GM12878 (cell line): ENCODE results near the gene TAAR9. TPM values are rescaled to one million over a fixed set of nuclear protein-coding genes. Genes with fewer than 3 reads are reported as not detected.

Source experiments
- ASH2L ChIP-seq: fragments of 300-600, 200-600 bp; sonication (generic); IDR thresholded peaks from 2 replicates; pipeline ENCODE4 v1.6.1; 2017; ENCODE audit warnings: low read depth, mild to moderate bottlenecking, borderline replicate concordance
- CBX3 ChIP-seq: fragments of 200-600 bp; sonication (generic); IDR thresholded peaks from 2 replicates; pipeline ENCODE4 v1.6.1; 2016; ENCODE audit warnings: low read depth, borderline replicate concordance
- CHD4 ChIP-seq: fragments of 200-600 bp; sonication (generic); IDR thresholded peaks from 2 replicates; pipeline ENCODE4 v1.6.1; 2016; ENCODE audit warnings: mild to moderate bottlenecking
- CREB1 ChIP-seq: IDR thresholded peaks from 2 replicates; pipeline ENCODE4 v1.6.1; 2012; ENCODE audit warnings: low read depth, mild to moderate bottlenecking, inconsistent platforms
- EED ChIP-seq: sonication (generic); IDR thresholded peaks from 2 replicates; pipeline ENCODE4 v1.6.1; 2016; ENCODE audit warnings: antibody characterized with exemption, low read depth
- EP300 ChIP-seq, 2 experiments: fragments of 150-350 bp in 1 of 2; IDR thresholded peaks; 2 replicates each; pipeline ENCODE4 v1.6.1; 2011 to 2012; ENCODE audit warnings: low read depth in 2 of 2, low read length in 2 of 2, borderline replicate concordance in 1 of 2, improper control_type of control experiment in 1 of 2, inconsistent platforms in 1 of 2; ENCODE audit not compliant: control insufficient read depth in 1 of 2
- ETV6 ChIP-seq, 2 experiments: fragments of 450-650 bp in 1 of 2; IDR thresholded peaks in 1 of 2; conservative IDR thresholded peaks in 1 of 2; 2 replicates each; pipeline ENCODE4 v1.6.1; 2014; ENCODE audit warnings: antibody characterized with exemption in 1 of 2, borderline replicate concordance in 1 of 2, low read depth in 1 of 2, mild to moderate bottlenecking in 1 of 2, moderate library complexity in 1 of 2
- FOXK2 ChIP-seq: fragments of 450-650 bp; IDR thresholded peaks from 2 replicates; pipeline ENCODE4 v1.6.1; 2017; ENCODE audit warnings: mild to moderate bottlenecking, moderate library complexity
- JUND ChIP-seq: IDR thresholded peaks from 2 replicates; pipeline ENCODE4 v1.6.1; 2012; ENCODE audit warnings: low read depth, mild to moderate bottlenecking, low read length, improper control_type of control experiment, moderate library complexity
- MXI1 ChIP-seq: fragments of 150-350 bp; IDR thresholded peaks from 2 replicates; pipeline ENCODE4 v1.6.1; 2011; ENCODE audit warnings: low read depth, mild to moderate bottlenecking, inconsistent platforms, low read length, improper control_type of control experiment
- MYB ChIP-seq: fragments of 150-350 bp; IDR thresholded peaks from 2 replicates; pipeline ENCODE4 v1.6.1; 2014; ENCODE audit warnings: mild to moderate bottlenecking, low read depth, low read length, borderline replicate concordance
- NFXL1 ChIP-seq: fragments of 450-650 bp; IDR thresholded peaks from 2 replicates; pipeline ENCODE4 v1.6.1; 2017; ENCODE audit warnings: antibody characterized with exemption, mild to moderate bottlenecking, borderline replicate concordance
- NR2C2 ChIP-seq: IDR thresholded peaks from 2 replicates; pipeline ENCODE4 v1.6.1; 2011; ENCODE audit warnings: borderline replicate concordance, low read depth; ENCODE audit not compliant: control insufficient read depth, insufficient read length
- PAX5 ChIP-seq: IDR thresholded peaks from 2 replicates; pipeline ENCODE4 v1.6.1; 2011; ENCODE audit warnings: low read depth, low read length, borderline replicate concordance
- PAX8 ChIP-seq: fragments of 450-650 bp; IDR thresholded peaks from 2 replicates; pipeline ENCODE4 v1.6.1; 2017; ENCODE audit warnings: mild to moderate bottlenecking, moderate library complexity
- POLR2AphosphoS5 ChIP-seq: IDR thresholded peaks from 2 replicates; pipeline ENCODE4 v1.6.1; 2011; ENCODE audit warnings: mild to moderate bottlenecking, low read length, inconsistent platforms
- RAD21 ChIP-seq: IDR thresholded peaks from 2 replicates; pipeline ENCODE4 v1.6.1; 2011; ENCODE audit warnings: mild to moderate bottlenecking, low read depth, low read length, moderate library complexity; ENCODE audit not compliant: insufficient read depth
- RB1 ChIP-seq: fragments of 450-650 bp; formaldehyde crosslinking; IDR thresholded peaks from 2 replicates; pipeline ENCODE4 v1.6.1; 2017; ENCODE audit warnings: mild to moderate bottlenecking, borderline replicate concordance
- RFX5 ChIP-seq: IDR thresholded peaks from 2 replicates; pipeline ENCODE4 v1.6.1; 2011; ENCODE audit warnings: low read depth, low read length, improper control_type of control experiment
- SMAD1 ChIP-seq: fragments of 450-650 bp; IDR thresholded peaks from 2 replicates; pipeline ENCODE4 v1.6.1; 2018; ENCODE audit warnings: mild to moderate bottlenecking, low read depth; ENCODE audit not compliant: partially characterized antibody
- SPI1 ChIP-seq: IDR thresholded peaks from 2 replicates; pipeline ENCODE4 v1.6.1; 2011; ENCODE audit warnings: low read depth, mild to moderate bottlenecking, low read length, moderate library complexity, borderline replicate concordance; ENCODE audit not compliant: insufficient read depth
- TARDBP ChIP-seq: IDR thresholded peaks from 2 replicates; pipeline ENCODE4 v1.6.1; 2016; ENCODE audit warnings: borderline replicate concordance
- ZBED1 ChIP-seq: IDR thresholded peaks from 2 replicates; pipeline ENCODE4 v1.6.1; 2016; ENCODE audit warnings: borderline replicate concordance
- ZNF217 ChIP-seq: fragments of 450-650 bp; IDR thresholded peaks from 2 replicates; pipeline ENCODE4 v1.6.1; 2017; ENCODE audit warnings: antibody characterized with exemption, mild to moderate bottlenecking
- polyA plus RNA-seq, 11 experiments: library from polyadenylated mRNA; depleted of rRNA in 4 of 11; unstranded in 6 of 11; stranded (reverse) in 5 of 11; fragments of >200 nt; fragmentation: Nextera tagmentation in 4 of 11; fragmentation: Illumina TruSeq in 1 of 11; extraction: Ambion mirVana in 4 of 11; extraction: Trizol in 1 of 11; gene quantifications; 1 replicate in 1 of 11; 2 replicates in 10 of 11; pipeline versions ENCODE4 v1.2.1 to v1.2.3, GENCODE V29; 2011 to 2016; ENCODE audit warnings: inconsistent platforms in 2 of 11, missing spikeins in 2 of 11, low read depth in 1 of 11
- total RNA-seq, 4 experiments: library from RNA; depleted of rRNA in 3 of 4; stranded (reverse); fragments of >200 nt in 3 of 4; fragmentation: Illumina TruSeq in 1 of 4; extraction: Trizol in 1 of 4; gene quantifications; 2 replicates each; pipeline versions ENCODE4 v1.2.1 to v1.2.3, GENCODE V29; 2013 to 2021
- TF ChIP-seq, protein P1 (sequence below): fragments of 450-650 bp; formaldehyde crosslinking; IDR thresholded peaks from 2 replicates; pipeline ENCODE4 v1.5.0; 2022; ENCODE audit warnings: mild to moderate bottlenecking, missing genetic modification characterization
- TF ChIP-seq, protein P2 (sequence below): fragments of 450-650 bp; formaldehyde crosslinking; IDR thresholded peaks from 2 replicates; pipeline ENCODE4 v1.4.0; 2020; ENCODE audit warnings: mild to moderate bottlenecking, moderate library complexity

TAAR9 gene
- total and polyA plus RNA-seq, 10 of the 15 experiments (the other 5 are each of a cell fraction or from before 2014, with no cell fraction given) = not detected

DNA sequence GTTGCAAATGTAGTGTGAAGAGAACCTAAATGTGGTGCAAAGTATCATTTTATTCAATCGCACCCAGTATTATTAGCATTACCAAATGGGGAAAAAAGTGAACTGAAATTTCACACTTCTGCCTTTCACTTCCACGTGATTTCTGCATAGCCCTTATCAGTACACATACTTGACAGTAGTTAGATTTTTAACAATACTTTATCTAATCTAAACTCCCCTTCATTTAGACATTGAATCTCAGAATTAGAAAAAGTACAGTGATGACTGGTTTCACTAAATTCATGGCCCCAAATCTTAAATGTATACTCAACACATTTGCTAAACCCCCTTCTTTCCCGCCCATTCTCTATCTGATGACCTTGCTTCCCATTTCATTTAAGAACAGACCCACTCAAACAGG is 39.4 kb upstream of the TAAR9 start (continued):
- TF ChIP-seq EP300 (IDR thresholded peaks at IDR 0.05; ENCODE audit: borderline replicate concordance in 1 of 2, control insufficient read depth in 1 of 2, low read depth in 2 of 2, low read length in 2 of 2) (peak; percentile 87 to 97), SPI1 (peak; percentile 97), PAX8 (no peak), NR2C2 (no peak), FOXK2 (no peak), CREB1 (0 out of 2 replicates have a peak, but pooled peaks have one; percentile 12), JUND (no peak), PAX5 (no peak), MXI1 (peak; percentile 73; the same call in 1 of the 2 replicates), TARDBP (no peak), EED (no peak), RAD21 (no peak), ZBED1 (peak; percentile 41; the same call in 1 of the 2 replicates), MYB (no peak), RB1 (peak; percentile 82; the same call in 1 of the 2 replicates), POLR2AphosphoS5 (no peak), CHD4 (peak; percentile 48; the same call in 1 of the 2 replicates), CBX3 (no peak), ZNF217 (peak; percentile 96), RFX5 (no peak), NFXL1 (no peak), ASH2L (no peak), ETV6 (conservative IDR thresholded peaks at IDR 0.05 in 1 of 2, IDR thresholded peaks at IDR 0.05 in 1 of 2; ENCODE audit: borderline replicate concordance in 1 of 2, low read depth in 1 of 2) (no peak), SMAD1 (peak; percentile 41)
- TF ChIP-seq, protein P1, sequence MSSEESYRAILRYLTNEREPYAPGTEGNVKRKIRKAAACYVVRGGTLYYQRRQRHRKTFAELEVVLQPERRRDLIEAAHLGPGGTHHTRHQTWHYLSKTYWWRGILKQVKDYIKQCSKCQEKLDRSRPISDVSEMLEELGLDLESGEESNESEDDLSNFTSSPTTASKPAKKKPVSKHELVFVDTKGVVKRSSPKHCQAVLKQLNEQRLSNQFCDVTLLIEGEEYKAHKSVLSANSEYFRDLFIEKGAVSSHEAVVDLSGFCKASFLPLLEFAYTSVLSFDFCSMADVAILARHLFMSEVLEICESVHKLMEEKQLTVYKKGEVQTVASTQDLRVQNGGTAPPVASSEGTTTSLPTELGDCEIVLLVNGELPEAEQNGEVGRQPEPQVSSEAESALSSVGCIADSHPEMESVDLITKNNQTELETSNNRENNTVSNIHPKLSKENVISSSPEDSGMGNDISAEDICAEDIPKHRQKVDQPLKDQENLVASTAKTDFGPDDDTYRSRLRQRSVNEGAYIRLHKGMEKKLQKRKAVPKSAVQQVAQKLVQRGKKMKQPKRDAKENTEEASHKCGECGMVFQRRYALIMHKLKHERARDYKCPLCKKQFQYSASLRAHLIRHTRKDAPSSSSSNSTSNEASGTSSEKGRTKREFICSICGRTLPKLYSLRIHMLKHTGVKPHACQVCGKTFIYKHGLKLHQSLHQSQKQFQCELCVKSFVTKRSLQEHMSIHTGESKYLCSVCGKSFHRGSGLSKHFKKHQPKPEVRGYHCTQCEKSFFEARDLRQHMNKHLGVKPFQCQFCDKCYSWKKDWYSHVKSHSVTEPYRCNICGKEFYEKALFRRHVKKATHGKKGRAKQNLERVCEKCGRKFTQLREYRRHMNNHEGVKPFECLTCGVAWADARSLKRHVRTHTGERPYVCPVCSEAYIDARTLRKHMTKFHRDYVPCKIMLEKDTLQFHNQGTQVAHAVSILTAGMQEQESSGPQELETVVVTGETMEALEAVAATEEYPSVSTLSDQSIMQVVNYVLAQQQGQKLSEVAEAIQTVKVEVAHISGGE (CRISPR knock-in tag) = no peak
- TF ChIP-seq, protein P2, sequence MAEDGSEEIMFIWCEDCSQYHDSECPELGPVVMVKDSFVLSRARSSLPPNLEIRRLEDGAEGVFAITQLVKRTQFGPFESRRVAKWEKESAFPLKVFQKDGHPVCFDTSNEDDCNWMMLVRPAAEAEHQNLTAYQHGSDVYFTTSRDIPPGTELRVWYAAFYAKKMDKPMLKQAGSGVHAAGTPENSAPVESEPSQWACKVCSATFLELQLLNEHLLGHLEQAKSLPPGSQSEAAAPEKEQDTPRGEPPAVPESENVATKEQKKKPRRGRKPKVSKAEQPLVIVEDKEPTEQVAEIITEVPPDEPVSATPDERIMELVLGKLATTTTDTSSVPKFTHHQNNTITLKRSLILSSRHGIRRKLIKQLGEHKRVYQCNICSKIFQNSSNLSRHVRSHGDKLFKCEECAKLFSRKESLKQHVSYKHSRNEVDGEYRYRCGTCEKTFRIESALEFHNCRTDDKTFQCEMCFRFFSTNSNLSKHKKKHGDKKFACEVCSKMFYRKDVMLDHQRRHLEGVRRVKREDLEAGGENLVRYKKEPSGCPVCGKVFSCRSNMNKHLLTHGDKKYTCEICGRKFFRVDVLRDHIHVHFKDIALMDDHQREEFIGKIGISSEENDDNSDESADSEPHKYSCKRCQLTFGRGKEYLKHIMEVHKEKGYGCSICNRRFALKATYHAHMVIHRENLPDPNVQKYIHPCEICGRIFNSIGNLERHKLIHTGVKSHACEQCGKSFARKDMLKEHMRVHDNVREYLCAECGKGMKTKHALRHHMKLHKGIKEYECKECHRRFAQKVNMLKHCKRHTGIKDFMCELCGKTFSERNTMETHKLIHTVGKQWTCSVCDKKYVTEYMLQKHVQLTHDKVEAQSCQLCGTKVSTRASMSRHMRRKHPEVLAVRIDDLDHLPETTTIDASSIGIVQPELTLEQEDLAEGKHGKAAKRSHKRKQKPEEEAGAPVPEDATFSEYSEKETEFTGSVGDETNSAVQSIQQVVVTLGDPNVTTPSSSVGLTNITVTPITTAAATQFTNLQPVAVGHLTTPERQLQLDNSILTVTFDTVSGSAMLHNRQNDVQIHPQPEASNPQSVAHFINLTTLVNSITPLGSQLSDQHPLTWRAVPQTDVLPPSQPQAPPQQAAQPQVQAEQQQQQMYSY = no peak
